PC-9 (cell line): ENCODE data around the gene TASOR2. TPM values are rescaled to one million over a fixed set of nuclear protein-coding genes. Genes with fewer than 3 reads are reported as not detected.

Experiments used
- BruUV-seq: library from RNA; stranded (reverse); fragments of 400-500 nt; replicated peaks from 2 replicates; lab custom pipeline; 2021; lab: Mats Ljungman, UMichigan
- CTCF ChIA-PET: fragments of 300-600 bp; sonication (Branson Sonifier 250); formaldehyde crosslinking; loops from one replicate; lab custom pipeline; 2022; ENCODE audit warnings: antibody characterized with exemption; lab: Charles Lee
- POLR2A ChIA-PET: fragments of 300-600 bp; sonication (Branson Sonifier 250); formaldehyde crosslinking; loops from one replicate; lab custom pipeline; 2022; ENCODE audit warnings: antibody characterized with exemption; ENCODE audit not compliant: unreplicated experiment; lab: Charles Lee
- DNase-seq, 2 experiments: peaks; one replicate each; pipeline versions ENCODE4 v3.0.0 to v3.0.0-alpha.2; 2015 to 2022; ENCODE audit warnings: mixed read lengths in 1 of 2
- H2AFZ ChIP-seq: fragments of 200-600 bp; sonication (generic); 2 replicates; pipeline ENCODE4 v1.8.1; 2017; ENCODE audit warnings: antibody characterized with exemption
- H3F3A ChIP-seq: fragments of 200-600 bp; sonication (generic); 2 replicates; pipeline ENCODE4 v1.8.1; 2017; ENCODE audit warnings: antibody characterized with exemption, mild to moderate bottlenecking, low read depth; ENCODE audit not compliant: insufficient read depth
- H3K27ac ChIP-seq: fragments of 200-600 bp; sonication (generic); 2 replicates; pipeline ENCODE4 v1.6.1; 2016; ENCODE audit warnings: mixed run types
- H3K27me3 ChIP-seq: fragments of 200-600 bp; sonication (generic); 2 replicates; pipeline ENCODE4 v1.6.1; 2016; ENCODE audit warnings: low read depth, mixed run types; ENCODE audit not compliant: insufficient read depth
- H3K36me3 ChIP-seq: fragments of 200-600 bp; sonication (generic); 2 replicates; pipeline ENCODE4 v1.6.1; 2016; ENCODE audit warnings: low read depth, mixed run types
- H3K4me1 ChIP-seq: fragments of 200-600 bp; sonication (generic); replicated peaks from 2 replicates; pipeline ENCODE4 v1.6.1; 2016; ENCODE audit warnings: mixed run types; ENCODE audit not compliant: insufficient read depth
- H3K4me2 ChIP-seq: fragments of 200-600 bp; sonication (generic); 2 replicates; pipeline ENCODE4 v1.6.1; 2017; ENCODE audit warnings: mixed run types
- H3K4me3 ChIP-seq: fragments of 200-600 bp; sonication (generic); 2 replicates; pipeline ENCODE4 v1.6.1; 2016; ENCODE audit warnings: mixed run types
- H3K79me2 ChIP-seq: fragments of 200-600 bp; sonication (generic); 2 replicates; pipeline ENCODE4 v1.6.1; 2017; ENCODE audit warnings: low read depth, mixed run types
- H3K9me2 ChIP-seq: fragments of 200-600 bp; sonication (generic); 2 replicates; pipeline ENCODE4 v1.8.1; 2017; ENCODE audit warnings: mild to moderate bottlenecking; ENCODE audit not compliant: insufficient read depth
- H3K9me3 ChIP-seq: fragments of 200-600 bp; sonication (generic); 2 replicates; pipeline ENCODE4 v1.8.1; 2016; ENCODE audit warnings: low read depth; ENCODE audit not compliant: insufficient read depth
- H4K20me1 ChIP-seq: fragments of 200-600 bp; sonication (generic); 2 replicates; pipeline ENCODE4 v1.8.1; 2017; ENCODE audit not compliant: insufficient read depth
- EZH2 ChIP-seq: fragments of 200-600 bp; sonication (generic); IDR thresholded peaks from 2 replicates; pipeline ENCODE4 v1.8.0; 2017; ENCODE audit warnings: antibody characterized with exemption, low read depth
- intact Hi-C: fragments of 100-400 bp; cut with micrococcal nuclease; formaldehyde crosslinking; loops from one replicate; pipeline ENCODE4 v1.10.0; 2022; ENCODE audit not compliant: unreplicated experiment
- total RNA-seq: library from RNA; stranded (reverse); gene quantifications from 2 replicates; pipeline ENCODE4 v1.2.3, GENCODE V29; 2021
- TF ChIP-seq, protein P1 (sequence below): fragments of 200-600 bp; sonication (generic); conservative IDR thresholded peaks from 2 replicates; pipeline ENCODE4 v1.6.1; 2017; ENCODE audit warnings: mixed run types, antibody characterized with exemption, mild to moderate bottlenecking, moderate library complexity

TASOR2 gene
- total RNA-seq, 1 experiment from 2014 or later: 60.7 TPM

- CTCF ChIA-PET: no interaction called here
- Histone ChIP-seq H3F3A (peaks cover 5% of the 10 kb centered on the region; the same call in 1 of the 2 replicates), H3K79me2 (peaks cover 15% of the 10 kb centered on the region), H4K20me1 (no peaks in the 10 kb centered on the region), H3K4me3 (no peak overlapping the region), H3K4me1 (peaks cover 25% of the 10 kb centered on the region), H3K27me3 (no peaks in the 10 kb centered on the region), H3K9me3 (no peaks in the 10 kb centered on the region), H3K4me2 (no peak overlapping the region), H2AFZ (no peak overlapping the region), H3K27ac (no peak overlapping the region), H3K36me3 (no peaks in the 10 kb centered on the region), H3K9me2 (no peaks in the 10 kb centered on the region)
- DNase-seq: no peak
- no TSS peak for BruUV-seq
- POLR2A ChIA-PET: interaction anchor here (0.6 kb wide), 1 partner anchor 189 kb away, joined by 4 read pairs; no protein-coding TSS in a partner anchor
- intact Hi-C loops: no loop called here
- TF ChIP-seq EZH2: no peak
- TF ChIP-seq, protein P1, sequence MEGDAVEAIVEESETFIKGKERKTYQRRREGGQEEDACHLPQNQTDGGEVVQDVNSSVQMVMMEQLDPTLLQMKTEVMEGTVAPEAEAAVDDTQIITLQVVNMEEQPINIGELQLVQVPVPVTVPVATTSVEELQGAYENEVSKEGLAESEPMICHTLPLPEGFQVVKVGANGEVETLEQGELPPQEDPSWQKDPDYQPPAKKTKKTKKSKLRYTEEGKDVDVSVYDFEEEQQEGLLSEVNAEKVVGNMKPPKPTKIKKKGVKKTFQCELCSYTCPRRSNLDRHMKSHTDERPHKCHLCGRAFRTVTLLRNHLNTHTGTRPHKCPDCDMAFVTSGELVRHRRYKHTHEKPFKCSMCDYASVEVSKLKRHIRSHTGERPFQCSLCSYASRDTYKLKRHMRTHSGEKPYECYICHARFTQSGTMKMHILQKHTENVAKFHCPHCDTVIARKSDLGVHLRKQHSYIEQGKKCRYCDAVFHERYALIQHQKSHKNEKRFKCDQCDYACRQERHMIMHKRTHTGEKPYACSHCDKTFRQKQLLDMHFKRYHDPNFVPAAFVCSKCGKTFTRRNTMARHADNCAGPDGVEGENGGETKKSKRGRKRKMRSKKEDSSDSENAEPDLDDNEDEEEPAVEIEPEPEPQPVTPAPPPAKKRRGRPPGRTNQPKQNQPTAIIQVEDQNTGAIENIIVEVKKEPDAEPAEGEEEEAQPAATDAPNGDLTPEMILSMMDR: no peak
Measured at GRCh38 chr10:5669604-5670003, 15.0 kb upstream of the TASOR2 start.

DNA sequence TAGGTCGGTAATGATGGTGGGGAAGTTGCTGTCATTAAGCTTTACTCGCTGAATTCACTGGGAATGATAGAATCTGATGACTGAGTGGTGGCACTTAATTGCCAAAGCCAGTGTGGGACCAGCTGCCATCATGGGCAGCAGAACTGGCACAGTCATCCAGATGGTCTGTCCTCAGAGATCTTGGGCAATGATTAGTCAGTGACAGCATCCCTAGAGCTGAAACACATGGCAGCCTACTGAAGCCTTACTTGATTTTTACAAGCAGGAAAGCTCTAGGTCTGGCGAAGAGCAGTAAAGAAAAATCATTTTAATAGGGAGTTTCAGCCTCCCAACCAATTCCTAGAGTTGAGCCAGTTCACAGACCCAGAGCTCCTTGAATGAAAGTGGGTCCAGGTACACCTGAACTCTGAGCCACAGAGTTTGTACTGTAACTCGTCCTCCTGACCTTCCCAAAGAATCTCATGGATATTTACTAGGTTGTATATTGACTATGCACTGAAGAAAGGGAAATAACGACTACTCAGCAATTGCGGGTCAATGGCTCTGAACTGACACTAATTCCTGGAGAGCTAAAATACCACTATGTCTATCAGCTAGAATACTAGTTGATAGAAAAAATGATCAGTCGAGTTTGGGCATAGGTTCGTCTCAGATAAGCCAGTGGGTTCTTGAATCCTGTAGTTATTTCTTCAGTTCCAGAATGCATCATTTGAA is 13.8 kb upstream of the TASOR2 start:
- H3K79me2 ChIP-seq: peaks cover 4% of the 10 kb centered on the region; the same call in 1 of the 2 replicates
- no peak overlapping the region for H3K27ac ChIP-seq
- H3K27me3 ChIP-seq: no peaks in the 10 kb centered on the region
- no peak for DNase-seq
- H3F3A ChIP-seq: peaks cover 5% of the 10 kb centered on the region; the same call in 1 of the 2 replicates
- no peaks in the 10 kb centered on the region for H3K9me2 ChIP-seq
- no peaks in the 10 kb centered on the region for H4K20me1 ChIP-seq
- no peak overlapping the region for H3K4me3 ChIP-seq
- TF ChIP-seq, protein P1: no peak
- no peak for TF ChIP-seq EZH2
- peaks cover 16% of the 10 kb centered on the region for H3K4me1 ChIP-seq
- CTCF ChIA-PET: interaction anchor here (0.7 kb wide), 1 partner anchor 220 kb away, joined by 3 read pairs; no protein-coding TSS in a partner anchor
- no TSS peak for BruUV-seq
- no peaks in the 10 kb centered on the region for H3K9me3 ChIP-seq
- H2AFZ ChIP-seq: no peak overlapping the region
- intact Hi-C loops: no loop called here
- no peaks in the 10 kb centered on the region for H3K36me3 ChIP-seq
- H3K4me2 ChIP-seq: no peak overlapping the region
- POLR2A ChIA-PET: no interaction called here

GRCh38 chr10:5678397-5679036 is 6.1 kb upstream of the TASOR2 start:
- ChIA-PET POLR2A (no interaction called here), CTCF (no interaction called here)
- Histone ChIP-seq H3K9me3 (no peaks in the 10 kb centered on the region), H3K9me2 (no peaks in the 10 kb centered on the region; the same call in 1 of the 2 replicates), H3K4me2 (no peak overlapping the region), H3K36me3 (no peaks in the 10 kb centered on the region), H3K4me3 (no peak overlapping the region), H3K4me1 (no peaks in the 10 kb centered on the region), H3K27ac (no peak overlapping the region), H3K27me3 (no peaks in the 10 kb centered on the region), H3F3A (no peaks in the 10 kb centered on the region), H2AFZ (no peak overlapping the region), H3K79me2 (no peaks in the 10 kb centered on the region), H4K20me1 (no peaks in the 10 kb centered on the region)
- no peak for DNase-seq
- intact Hi-C loops: no loop called here
- TF ChIP-seq EZH2: no peak
- TF ChIP-seq, protein P1: no peak
- BruUV-seq: no TSS peak
